Kidney (tissue), 14 donors: ENCODE results near the gene MLLT6. TPM values are rescaled to one million over a fixed set of nuclear protein-coding genes. Genes with fewer than 3 reads are reported as not detected.

ENCODE experiments used
- DNase-seq, 5 donors: peaks; one replicate each; pipeline ENCODE4 v3.0.0-alpha.2; 2013 to 2020
- FAIRE-seq: peaks from 2 replicates; lab custom pipeline; 2012; peaks lifted over from hg19 to GRCh38; lab: Jason Lieb, UNC
- H3K27ac ChIP-seq, 2 donors: one replicate each; pipeline ENCODE4 v1.7.0; 2013; ENCODE audit warnings: low read depth in 2 of 2, low read length in 2 of 2, inconsistent platforms in 1 of 2
- H3K27me3 ChIP-seq: one replicate; pipeline ENCODE4 v1.7.1; 2013; ENCODE audit warnings: low read length, inconsistent platforms; ENCODE audit not compliant: control insufficient read depth, insufficient read depth
- H3K36me3 ChIP-seq, 3 donors: one replicate each; pipeline versions ENCODE4 v1.7.0 to v1.7.1; 2013; ENCODE audit warnings: low read length in 3 of 3, control low read depth in 1 of 3, inconsistent platforms in 1 of 3; ENCODE audit not compliant: insufficient read depth in 3 of 3, control insufficient read depth in 2 of 3
- H3K4me1 ChIP-seq, 3 donors: one replicate each; pipeline versions ENCODE4 v1.7.0 to v1.7.1; 2013; ENCODE audit warnings: low read length in 3 of 3, inconsistent platforms in 1 of 3, low read depth in 1 of 3; ENCODE audit not compliant: control insufficient read depth in 2 of 3, insufficient read depth in 2 of 3
- H3K4me3 ChIP-seq, 3 donors: one replicate each; pipeline versions ENCODE4 v1.7.0 to v1.8.1; 2013; ENCODE audit warnings: low read length in 3 of 3, control low read depth in 1 of 3, inconsistent platforms in 1 of 3
- H3K9ac ChIP-seq, 3 donors: one replicate each; pipeline versions ENCODE4 v1.7.0 to v1.7.1; 2013; ENCODE audit warnings: low read length in 3 of 3, control low read depth in 1 of 3, inconsistent platforms in 1 of 3
- H3K9me3 ChIP-seq, 3 donors: one replicate each; pipeline versions ENCODE4 v1.7.0 to v1.7.1; 2013; ENCODE audit warnings: low read length in 3 of 3, control low read depth in 1 of 3, inconsistent platforms in 1 of 3; ENCODE audit not compliant: control insufficient read depth in 2 of 3, insufficient read depth in 1 of 3
- CTCF ChIP-seq: IDR thresholded peaks from 3 replicates; pipeline ENCODE4 v1.5.1; 2012; ENCODE audit warnings: mild to moderate bottlenecking, moderate library complexity, borderline replicate concordance; ENCODE audit not compliant: insufficient read depth; ENCODE audit errors: extremely low read depth
- intact Hi-C: fragments of 100-400 bp; cut with DNase I; formaldehyde crosslinking; loops from one replicate; pipeline ENCODE4 v1.11.1; 2022
- polyA plus RNA-seq: library from polyadenylated mRNA; stranded (reverse); fragments of 350-450 nt; fragmentation: Illumina TruSeq; extraction: RNeasy Lipid Tissue Mini Kit (QIAGEN cat#74804); gene quantifications from one replicate; pipeline ENCODE4 v1.2.3, GENCODE V29; 2014; ENCODE audit warnings: low read depth, low replicate concordance; ENCODE audit not compliant: insufficient read depth
- total RNA-seq: library from RNA; stranded (reverse); fragmentation: NEBNext Ultra II Directional; extraction: Animal tissue kit (Norgen Biotek cat#: 25700); gene quantifications from one replicate; pipeline ENCODE4 v1.2.1, GENCODE V29; 2021
- donor health status: control.
- donor health status: control.
- donor health status: control.
- donor health status: control.
- donor health status: control.
- donor health status: DM: yes; HTN: yes; CAD: no.
- donor health status: Normal renal cell carcinoma (clear cell type).

Gene MLLT6
- total and polyA plus RNA-seq, 2 donors from 2014 or later = 34.3 to 199 TPM

- H3K27me3 ChIP-seq = no peaks in the 10 kb centered on the region
- H3K36me3 ChIP-seq = peaks cover 0 to 10% (median 6%) of the 10 kb centered on the region in 3 donors
- no peak for DNase-seq
- H3K9ac ChIP-seq = peak overlapping the region in 2 of 3 donors; percentile 2 to 4
- FAIRE-seq = no peak
- intact Hi-C loops = no loop called here
- H3K9me3 ChIP-seq = no peaks in the 10 kb centered on the region
- peaks cover 0 to 38% (median 17%) of the 10 kb centered on the region in 3 donors for H3K4me1 ChIP-seq
- no peak for TF ChIP-seq CTCF
- peak overlapping the region; percentile 23 to 96 for H3K27ac ChIP-seq
- peak overlapping the region; percentile 44 to 100 (median 57) for H3K4me3 ChIP-seq
Measured at GRCh38 chr17:38751144-38751807, 46.2 kb downstream of the MLLT6 start.

- DNase-seq (peak; percentile 90 to 95 (median 94)), FAIRE-seq (no peak)
- TF ChIP-seq CTCF = no peak
- peaks cover 0 to 32% (median 12%) of the 10 kb centered on the region in 3 donors for H3K4me1 ChIP-seq
- H3K4me3 ChIP-seq = peak overlapping the region; percentile 93 to 100 (median 98)
- H3K9me3 ChIP-seq = no peaks in the 10 kb centered on the region
- peak overlapping the region; percentile 76 to 96 (median 86) for H3K9ac ChIP-seq
- intact Hi-C loops = no loop called here
- H3K27ac ChIP-seq = peak overlapping the region; percentile 81 to 96
- peaks cover 0 to 10% (median 8%) of the 10 kb centered on the region in 3 donors for H3K36me3 ChIP-seq
- no peaks in the 10 kb centered on the region for H3K27me3 ChIP-seq
Measured at GRCh38 chr17:38751808-38752307, 46.8 kb downstream of the MLLT6 start.

DNA sequence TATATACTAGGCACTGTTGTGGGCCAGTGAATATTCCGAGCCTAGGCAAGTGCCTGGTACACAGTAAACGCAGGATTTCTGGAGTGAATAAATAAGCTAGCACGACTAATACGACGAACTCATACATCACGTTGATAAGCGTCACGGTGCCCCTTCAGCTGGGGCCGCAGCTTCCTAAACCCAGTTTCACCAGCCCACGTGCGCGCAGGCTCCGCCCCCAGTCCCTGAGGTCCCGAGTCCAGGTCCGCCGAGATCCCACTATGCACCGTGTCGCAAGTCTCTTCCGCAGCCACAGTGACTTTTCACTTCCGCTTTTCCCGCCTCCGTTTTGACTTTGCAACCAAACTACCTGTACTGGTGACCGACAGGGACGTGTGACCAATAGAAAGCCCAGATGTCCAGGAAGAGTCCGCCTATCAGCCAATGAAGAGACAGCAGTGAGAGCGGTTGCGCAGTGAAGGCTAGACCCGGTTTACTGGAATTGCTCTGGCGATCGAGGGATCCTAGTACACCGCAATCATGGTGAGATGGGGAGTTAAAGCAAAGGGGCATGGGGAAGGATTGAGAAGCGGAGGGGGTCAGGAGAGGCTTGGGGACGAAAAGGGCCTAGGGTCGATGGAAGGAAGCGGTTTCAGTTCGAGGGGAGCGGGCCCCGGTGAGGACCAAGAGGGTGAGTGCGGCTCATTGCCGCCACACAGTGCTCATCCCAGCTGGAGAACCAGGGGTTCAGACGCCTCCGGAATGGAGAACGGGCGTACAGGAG lies 47.4 kb downstream of the MLLT6 start, which contains the start of gene PSMB3:
TSS of gene PSMB3 (plus strand) at position 434 of the 763 bp plus-strand sequence. CDS start at position 520, 86 bp downstream.
- H3K27ac ChIP-seq = peak within 1 kb of the TSS; percentile 81 to 96
- H3K4me1 ChIP-seq = peaks cover 0 to 32% (median 10%) of the 10 kb centered on the region in 3 donors
- H3K9me3 ChIP-seq = no peaks in the 10 kb centered on the region
- no peak for FAIRE-seq
- intact Hi-C loops = no loop called here
- peak; percentile 98 to 100 (median 99) for DNase-seq
- H3K9ac ChIP-seq = peak within 1 kb of the TSS; percentile 86 to 99 (median 96)
- peak within 1 kb of the TSS; percentile 93 to 100 (median 98) for H3K4me3 ChIP-seq
- peaks cover 0 to 10% (median 8%) of the 10 kb centered on the region in 3 donors for H3K36me3 ChIP-seq
- no peak for TF ChIP-seq CTCF
- H3K27me3 ChIP-seq = no peaks in the 10 kb centered on the region
